Superior temporal gyrus (tissue), 1 donor: ENCODE results near the gene GDF15.
"Not testable (repeated sequence)": the region's sequence is repeated elsewhere in the genome, so short reads cannot be mapped to it uniquely, and the experiment has no call there.

Experiments used
- DNase-seq: peaks from one replicate; pipeline ENCODE4 v3.0.0-alpha.2; 2016; ENCODE audit errors: extremely low spot score

The GDF15 gene

DNA sequence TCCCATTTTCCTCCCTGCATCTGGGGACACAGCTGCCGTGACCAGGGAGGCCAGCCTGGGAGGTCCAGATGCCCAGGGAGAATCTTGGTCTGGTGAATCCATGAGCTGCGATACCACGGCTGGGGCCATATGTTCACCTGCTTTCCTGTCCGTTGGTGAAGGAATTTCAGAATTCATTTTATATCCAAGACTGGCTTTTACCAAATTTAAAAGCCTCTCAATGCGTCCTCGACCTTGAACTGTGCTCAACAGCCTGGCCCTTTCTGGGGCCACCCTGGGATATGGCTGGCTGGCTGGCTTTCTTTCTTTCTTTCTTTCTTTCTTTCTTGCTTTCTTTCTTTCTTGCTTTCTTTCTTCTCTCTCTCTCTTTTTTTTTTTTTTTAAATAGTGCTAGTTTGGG is 22.2 kb upstream of the GDF15 start:
- no peak for DNase-seq

GRCh38 chr19:18364277-18364825 is 21.6 kb upstream of the GDF15 start:
- not testable (repeated sequence) for DNase-seq

GRCh38 chr19:18364826-18365528 is 21.0 kb upstream of the GDF15 start:
- DNase-seq = no peak

- DNase-seq = no peak
Measured at GRCh38 chr19:18366021-18366435, 19.9 kb upstream of the GDF15 start.

- DNase-seq = no peak
Measured at GRCh38 chr19:18368504-18369222, 17.3 kb upstream of the GDF15 start.

GRCh38 chr19:18373407-18373891 is 12.5 kb upstream of the GDF15 start:
- no peak for DNase-seq

DNA sequence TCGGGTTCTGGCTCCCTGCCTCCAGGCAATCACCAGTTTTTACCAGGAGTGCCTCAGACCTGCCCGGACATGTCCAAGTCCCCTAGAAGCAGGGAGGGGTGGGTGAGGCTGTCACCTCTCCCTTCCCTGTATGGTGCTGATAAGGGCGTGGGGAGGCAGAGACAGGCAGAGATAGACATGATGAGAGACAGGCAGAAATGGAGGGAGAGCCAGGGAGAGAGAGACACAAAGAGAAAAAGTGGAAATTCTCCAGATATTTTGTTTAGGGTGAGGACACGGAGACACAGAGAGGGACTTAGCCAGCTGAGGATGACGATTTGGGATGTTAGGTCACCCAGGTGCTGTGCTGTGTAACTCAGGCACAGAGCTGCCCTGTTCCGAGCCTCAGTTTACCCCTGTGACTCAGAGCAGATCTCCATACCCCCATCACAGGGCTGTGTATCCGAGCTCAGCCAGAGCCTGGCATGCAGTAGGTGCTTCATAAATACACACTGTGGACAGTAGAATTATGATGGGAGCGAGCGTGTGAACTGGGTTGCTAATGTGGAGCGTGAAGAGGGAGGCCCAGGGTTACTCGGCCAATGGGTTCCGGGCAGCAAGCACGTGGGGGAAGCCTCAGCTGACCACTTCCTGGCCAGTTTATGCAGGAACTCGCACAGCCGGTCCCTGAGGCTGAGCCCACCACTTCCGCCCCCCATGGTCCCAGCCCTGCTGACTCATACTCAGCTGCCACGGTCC is 11.9 kb upstream of the GDF15 start:
- DNase-seq = peak; percentile 18

DNA sequence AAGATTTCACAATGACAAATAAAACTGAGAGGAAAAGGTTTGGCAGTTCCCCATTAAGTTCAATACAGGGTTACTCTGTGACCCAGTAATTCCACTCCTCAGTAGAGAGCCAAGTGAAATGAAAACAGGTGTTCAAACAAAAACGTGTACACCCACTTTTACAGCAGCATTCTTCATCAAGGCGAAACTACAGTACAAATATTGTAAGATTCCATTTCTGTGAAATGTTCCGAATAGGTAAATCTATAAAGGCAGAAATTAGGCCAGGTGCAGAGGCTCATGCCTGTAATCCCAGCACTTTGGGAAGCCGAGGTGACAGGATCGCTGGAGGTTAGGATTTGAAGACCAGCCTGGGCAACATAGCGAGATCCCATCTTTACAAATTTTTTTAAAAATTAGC is 8.9 kb upstream of the GDF15 start:
- no peak for DNase-seq

- DNase-seq = no peak
Measured at GRCh38 chr19:18379803-18380747, 5.9 kb upstream of the GDF15 start.

- DNase-seq = no peak
Measured at GRCh38 chr19:18380843-18381242, 5.1 kb upstream of the GDF15 start.

- not testable (repeated sequence) for DNase-seq
Measured at GRCh38 chr19:18383622-18384021, 2.3 kb upstream of the GDF15 start.

GRCh38 chr19:18384775-18385174 is 1.2 kb upstream of the GDF15 start:
- DNase-seq = no peak

GRCh38 chr19:18385359-18385674 is 641 bp upstream of the GDF15 start:
- DNase-seq = no peak

DNA sequence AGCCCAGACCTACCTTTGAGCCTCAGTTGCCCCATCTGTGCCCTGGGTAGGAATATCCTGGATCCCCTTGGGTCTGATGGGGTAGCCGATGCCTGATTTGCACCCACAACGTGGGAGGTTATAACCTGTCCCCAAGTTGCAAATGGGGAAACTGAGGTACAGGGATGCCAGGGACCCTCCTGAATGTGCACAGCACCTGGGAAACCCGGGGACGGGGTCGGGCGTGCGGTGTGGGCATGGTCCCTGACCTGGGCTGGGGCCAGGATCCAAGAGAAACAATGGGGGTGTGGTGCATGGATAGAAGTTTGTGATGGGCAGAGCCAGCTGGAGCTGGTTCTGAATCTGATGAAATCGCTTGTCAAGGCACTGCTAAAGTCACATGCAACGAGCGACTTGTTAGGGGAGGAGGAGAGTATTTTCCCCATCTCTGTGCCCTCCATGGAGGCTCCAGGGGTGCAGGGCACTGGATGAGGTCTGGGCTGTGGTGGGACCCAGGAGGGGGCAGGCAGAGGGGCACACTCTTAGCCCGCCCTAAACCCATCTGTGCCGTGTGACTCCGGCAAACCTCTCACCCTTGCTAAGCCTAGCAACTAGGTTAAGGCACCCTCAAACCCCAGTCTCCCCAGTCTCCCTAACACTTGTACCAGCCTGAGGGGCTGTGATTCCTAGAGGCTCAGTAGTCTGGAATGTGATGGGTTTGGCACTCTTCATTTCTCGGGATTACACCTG is 749 bp downstream of the GDF15 start:
- no peak for DNase-seq

- peak; percentile 70 for DNase-seq
Measured at GRCh38 chr19:18388100-18388959, 2.4 kb downstream of the GDF15 start.

DNA sequence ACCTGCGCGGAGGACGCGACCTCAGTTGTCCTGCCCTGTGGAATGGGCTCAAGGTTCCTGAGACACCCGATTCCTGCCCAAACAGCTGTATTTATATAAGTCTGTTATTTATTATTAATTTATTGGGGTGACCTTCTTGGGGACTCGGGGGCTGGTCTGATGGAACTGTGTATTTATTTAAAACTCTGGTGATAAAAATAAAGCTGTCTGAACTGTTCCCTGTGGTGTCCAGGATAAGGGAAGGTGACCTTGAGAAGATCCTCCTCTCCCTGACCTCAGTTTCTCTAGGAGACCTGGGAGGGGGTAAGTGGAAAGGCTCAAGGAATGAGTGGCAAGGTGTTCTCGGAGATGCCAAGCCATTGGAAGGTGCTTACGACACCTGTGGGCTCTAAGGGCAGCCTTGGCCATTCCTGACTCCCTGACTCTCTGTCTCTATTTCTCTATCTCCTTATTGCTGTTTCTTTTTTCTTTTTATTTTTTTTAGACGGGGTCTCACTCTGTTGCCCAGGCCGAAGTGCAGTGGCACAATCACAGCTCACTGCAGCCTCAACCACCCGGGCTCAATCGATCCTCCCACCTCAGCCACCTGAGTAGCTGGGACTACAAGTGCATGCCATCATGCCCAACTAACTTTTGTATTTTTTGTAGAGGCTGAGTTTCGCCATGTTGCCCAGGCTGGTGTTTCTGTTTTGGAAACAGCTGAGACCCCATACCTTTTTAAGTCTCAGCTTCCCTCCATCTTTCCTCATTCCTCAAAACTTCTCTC is 3.2 kb downstream of the GDF15 start:
- no peak for DNase-seq

DNA sequence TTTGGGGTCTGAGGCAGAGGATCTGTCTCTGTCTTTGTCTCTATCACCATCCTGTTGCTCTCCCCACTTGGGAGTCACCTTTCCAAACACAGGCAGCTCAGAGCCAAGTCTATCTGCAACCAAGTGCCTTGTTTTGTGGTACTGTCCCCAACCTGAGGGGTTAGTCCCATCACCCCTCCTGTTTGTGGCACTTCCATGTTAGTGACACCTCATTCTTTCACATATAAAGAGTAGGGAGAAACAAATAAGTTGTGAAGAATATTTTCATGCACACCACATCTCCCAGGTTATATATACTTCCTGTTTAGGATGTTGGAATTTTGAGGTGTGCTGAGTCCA is 3.7 kb downstream of the GDF15 start:
- no peak for DNase-seq

DNA sequence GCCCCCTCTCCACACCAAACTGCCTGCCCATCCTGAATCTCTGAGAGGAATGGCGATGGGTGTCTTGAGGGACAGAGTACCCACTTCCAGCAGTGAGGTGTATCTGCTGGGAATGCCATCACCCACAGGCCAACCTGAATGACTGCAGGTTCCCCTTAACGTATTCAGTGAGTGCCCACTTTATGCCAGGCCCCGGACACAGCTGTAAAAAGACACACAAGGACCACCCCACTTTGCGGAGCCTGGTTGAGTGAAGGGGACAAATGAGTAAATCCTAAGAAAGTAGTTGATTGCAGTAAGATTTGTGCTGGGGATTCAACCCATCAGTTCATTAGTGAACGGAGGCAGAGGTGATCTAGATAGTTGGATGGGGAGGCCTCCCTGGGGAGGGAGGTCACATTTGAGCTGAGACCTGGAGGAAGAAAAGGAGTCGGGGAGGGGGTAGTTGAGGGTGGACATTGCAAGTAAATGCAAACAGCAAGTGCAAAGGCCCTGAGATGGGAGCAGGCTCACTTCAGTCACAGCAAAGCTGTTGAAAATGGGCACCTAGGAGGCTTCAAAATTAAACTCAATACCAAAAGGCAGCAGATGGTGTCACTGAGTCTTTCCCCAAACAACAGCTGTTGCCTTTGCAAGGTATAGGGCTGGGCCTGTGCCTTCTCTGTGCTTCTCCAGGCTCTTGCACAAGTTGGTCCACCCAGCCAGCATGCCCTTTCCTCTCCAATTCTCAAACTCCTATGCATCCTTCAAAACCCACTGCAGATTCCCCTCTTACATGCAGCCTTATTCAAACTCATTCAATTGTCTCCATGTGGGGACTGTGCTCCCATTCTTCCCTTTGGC is 4.3 kb downstream of the GDF15 start:
- no peak for DNase-seq
